Measurements from ENCODE around the gene PDSS1. TPM values are rescaled to one million over a fixed set of nuclear protein-coding genes. Genes with fewer than 3 reads are reported as not detected.

PDSS1 gene
- total and polyA plus RNA-seq, 2 of the 4 experiments (the other 2 are of a cell fraction) = 9.7 to 13.2 TPM

GRCh38 chr10:26682931-26683330, 14.6 kb upstream of the PDSS1 start:
- Histone ChIP-seq H2BK120ac (ENCODE audit: low read depth, low read length) (no peak overlapping the region), H3K27me3 (ENCODE audit: control insufficient read depth, insufficient read depth, low read length) (no peaks in the 10 kb centered on the region), H3K9me3 (ENCODE audit: control insufficient read depth, insufficient read depth, low read length) (no peaks in the 10 kb centered on the region), H2BK5ac (ENCODE audit: low read depth, low read length, poor library complexity, severe bottlenecking) (no peak overlapping the region), H4K91ac (ENCODE audit: insufficient read depth, low read depth, low read length) (no peak overlapping the region), H3K79me1 (ENCODE audit: low read depth in 1 of 2, low read length in 2 of 2) (no peaks in the 10 kb centered on the region), H4K5ac (ENCODE audit: low read depth, low read length) (no peak overlapping the region), H3K18ac (ENCODE audit: low read depth, low read length) (no peak overlapping the region), H2AFZ (replicated peaks; ENCODE audit: low read length, poor library complexity) (no peak overlapping the region), H3K36me3 (ENCODE audit: control insufficient read depth, insufficient read depth, low read length) (no peaks in the 10 kb centered on the region), H3K9ac (ENCODE audit: low read depth, low read length) (no peak overlapping the region), H3K4ac (ENCODE audit: low read depth, low read length) (no peak overlapping the region), H3K4me1 (ENCODE audit: control insufficient read depth, insufficient read depth, low read length) (no peaks in the 10 kb centered on the region), H2AK5ac (ENCODE audit: low read depth, low read length) (no peak overlapping the region), H2AK9ac (replicated peaks; ENCODE audit: low read depth, low read length, poor library complexity) (no peak overlapping the region), H4K8ac (ENCODE audit: low read depth in 2 of 2, low read length in 2 of 2) (no peak overlapping the region), H3K27ac (ENCODE audit: insufficient read depth, low read length) (no peak overlapping the region), H3K56ac (ENCODE audit: extremely low read depth, insufficient read depth, low read length) (no peak overlapping the region), H4K20me1 (ENCODE audit: insufficient read depth, low read length) (no peaks in the 10 kb centered on the region), H3K9me1 (ENCODE audit: insufficient read depth, low read length) (no peaks in the 10 kb centered on the region), H3K23ac (ENCODE audit: low read depth, low read length) (no peak overlapping the region), H3K14ac (replicated peaks; ENCODE audit: low read depth, low read length) (no peak overlapping the region), H3K4me3 (ENCODE audit: insufficient read depth, low read depth, low read length) (no peak overlapping the region), H2BK15ac (ENCODE audit: low read depth, low read length) (no peak overlapping the region), H2BK20ac (ENCODE audit: low read depth, low read length) (no peak overlapping the region), H3K4me2 (ENCODE audit: low read depth, low read length) (no peak overlapping the region)
- DNase-seq = no peak
- ChIA-PET POLR2A (ENCODE audit: unreplicated experiment) (no interaction called here), CTCF (no interaction called here)
- intact Hi-C loops (cut with micrococcal nuclease) (no loop called here), dilution Hi-C loops (cut with HindIII; ENCODE audit: low sequenced_read_pairs, unreplicated experiment) (no loop called here), in situ Hi-C loops (cut with MboI; ENCODE audit: low sequenced_read_pairs) (no loop called here)
- no CpG with 5 or more reads among the region's 6 CpGs for WGBS, 2 experiments (ENCODE audit: extremely low coverage in 2 of 2, insufficient read length in 1 of 2)
- TF ChIP-seq CHD1 (IDR thresholded peaks at IDR 0.05; ENCODE audit: low read depth, low read length) (no peak), ELK1 (IDR thresholded peaks at IDR 0.05; ENCODE audit: borderline replicate concordance, low read depth, low read length) (no peak), MAFK (IDR thresholded peaks at IDR 0.05; ENCODE audit: low read depth, low read length) (no peak), FOS (IDR thresholded peaks at IDR 0.05; ENCODE audit: low read depth, low read length) (no peak), CTCF (conservative IDR thresholded peaks at IDR 0.05; ENCODE audit: low read depth, low read length) (no peak), RFX5 (IDR thresholded peaks at IDR 0.05; ENCODE audit: low read depth, low read length) (no peak), SMC3 (IDR thresholded peaks at IDR 0.05; ENCODE audit: low read depth, low read length) (no peak), MXI1 (IDR thresholded peaks at IDR 0.05; ENCODE audit: borderline replicate concordance, low read depth, low read length) (no peak), POLR2A (IDR thresholded peaks at IDR 0.05; ENCODE audit: low read depth, low read length) (no peak), NFE2L2 (IDR thresholded peaks at IDR 0.05; ENCODE audit: low read depth, low read length) (no peak), BHLHE40 (IDR thresholded peaks at IDR 0.05; ENCODE audit: low read depth, low read length) (no peak), MAZ (IDR thresholded peaks at IDR 0.05; ENCODE audit: borderline replicate concordance, low read depth, low read length) (no peak), RCOR1 (IDR thresholded peaks at IDR 0.05; ENCODE audit: insufficient replicate concordance, low read length) (no peak)
- BruUV-seq (replicated peaks) = no TSS peak
- ATAC-seq (ENCODE audit: low read depth) = no peak
